HepG2 (cell line): ENCODE measurements around the gene DLG5. TPM values are rescaled to one million over a fixed set of nuclear protein-coding genes. Genes with fewer than 3 reads are reported as not detected.

ENCODE experiments used
- ATAC-seq: fragments of 200-7000 bp; cut with Tn5 transposase; 3 replicates; pipeline ENCODE4 v1.9.1; 2020; ENCODE audit warnings: mild to moderate bottlenecking, moderate library complexity
- BruUV-seq: library from RNA; stranded (reverse); fragments of 400-500 nt; replicated peaks from 2 replicates; lab custom pipeline; 2021; lab: Mats Ljungman, UMichigan
- CTCF ChIA-PET: fragments of 300-600 bp; formaldehyde crosslinking; extraction: SDS; loops from one replicate; lab custom pipeline; 2021; ENCODE audit warnings: low total read pairs, inconsistent platforms, low intra/inter-chr PET ratio; lab: Yijun Ruan, JAX
- POLR2A ChIA-PET: fragments of 350-600 bp; sonication (Branson Sonifier 250); formaldehyde crosslinking; loops from one replicate; lab custom pipeline; 2020; ENCODE audit warnings: antibody characterized with exemption, inconsistent platforms; lab: Yijun Ruan, JAX
- DNase-seq: peaks from one replicate; pipeline ENCODE4 v3.0.0-alpha.2; 2015; ENCODE audit warnings: low spot score
- FAIRE-seq: peaks from 3 replicates; lab custom pipeline; 2011; peaks lifted over from hg19 to GRCh38; lab: Jason Lieb, UNC
- H2AFZ ChIP-seq: one replicate; pipeline ENCODE4 v1.6.1; 2011; ENCODE audit warnings: low read length, inconsistent platforms
- H3K27ac ChIP-seq: fragments of 300-600 bp; 3 replicates; pipeline ENCODE4 v1.8.0; 2011; ENCODE audit warnings: mixed run types, mild to moderate bottlenecking, mixed read lengths, low read length, inconsistent platforms; ENCODE audit not compliant: insufficient read depth; ENCODE audit errors: extremely low read length
- H3K27me3 ChIP-seq, 2 experiments: fragments of 200-600 bp in 1 of 2; 2 replicates in 1 of 2; 3 replicates in 1 of 2; pipeline versions ENCODE4 v1.6.0 to v1.8.0; 2011; ENCODE audit warnings: low read length in 2 of 2, mild to moderate bottlenecking in 2 of 2, moderate library complexity in 2 of 2, inconsistent platforms in 1 of 2; ENCODE audit not compliant: insufficient read depth in 2 of 2, control insufficient read depth in 1 of 2
- H3K36me3 ChIP-seq, 2 experiments: fragments of 200-600 bp in 1 of 2; replicated peaks in 1 of 2; 2 replicates in 1 of 2; 3 replicates in 1 of 2; pipeline versions ENCODE4 v1.5.1 to v1.8.0; 2011; ENCODE audit warnings: low read length in 2 of 2, inconsistent platforms in 1 of 2; ENCODE audit not compliant: insufficient read depth in 2 of 2, control insufficient read depth in 1 of 2
- H3K4me1 ChIP-seq: 2 replicates; pipeline ENCODE4 v1.5.1; 2012; ENCODE audit warnings: low read length, inconsistent platforms; ENCODE audit not compliant: insufficient read depth
- H3K4me2 ChIP-seq: 2 replicates; pipeline ENCODE4 v1.6.0; 2011; ENCODE audit warnings: low read depth, low read length, inconsistent platforms
- H3K4me3 ChIP-seq, 3 experiments: fragments of 200-600 bp in 1 of 3; sonication (generic), shearing (Covaris generic) in 1 of 3; replicated peaks in 1 of 3; 2 replicates each; pipeline ENCODE4 v1.5.1; 2011 to 2016; ENCODE audit warnings: low read length in 3 of 3, inconsistent platforms in 2 of 3, low read depth in 2 of 3, mild to moderate bottlenecking in 2 of 3, control low read depth in 1 of 3, mixed read lengths in 1 of 3; ENCODE audit not compliant: insufficient read depth in 1 of 3
- H3K79me2 ChIP-seq: one replicate; pipeline ENCODE4 v1.6.1; 2011; ENCODE audit warnings: low read length, inconsistent platforms; ENCODE audit not compliant: insufficient read depth
- H3K9ac ChIP-seq: 2 replicates; pipeline ENCODE4 v1.6.0; 2011; ENCODE audit warnings: mild to moderate bottlenecking, low read depth, low read length, inconsistent platforms; ENCODE audit not compliant: insufficient read depth
- H3K9me3 ChIP-seq: 2 replicates; pipeline ENCODE4 v1.5.1; 2012; ENCODE audit warnings: mild to moderate bottlenecking, low read length
- H4K20me1 ChIP-seq: 2 replicates; pipeline ENCODE4 v1.6.0; 2011; ENCODE audit warnings: inconsistent platforms, mild to moderate bottlenecking, low read length, moderate library complexity; ENCODE audit not compliant: insufficient read depth
- KLF16 ChIP-seq, 2 experiments: sonication (generic) in 1 of 2; formaldehyde crosslinking in 1 of 2; IDR thresholded peaks; 2 replicates each; pipeline versions ENCODE4 v1.6.1 to v1.8.0; 2016 to 2023; ENCODE audit warnings: missing genetic modification reagents in 2 of 2, missing compliant biosample characterization in 1 of 2
- KMT2B ChIP-seq: IDR thresholded peaks from 2 replicates; pipeline ENCODE4 v1.6.1; 2016; ENCODE audit warnings: missing genetic modification reagents, missing compliant biosample characterization
- MEIS2 ChIP-seq: sonication (generic); formaldehyde crosslinking; IDR thresholded peaks from 2 replicates; pipeline ENCODE4 v1.9.0; 2021; ENCODE audit warnings: mild to moderate bottlenecking, missing genetic modification reagents
- POLR2AphosphoS2 ChIP-seq: IDR thresholded peaks from 2 replicates; pipeline ENCODE4 v1.6.1; 2011; ENCODE audit warnings: low read depth, low read length, improper control_type of control experiment
- POLR2G ChIP-seq: fragments of 200-400 bp; formaldehyde crosslinking; IDR thresholded peaks from 2 replicates; pipeline ENCODE4 v1.6.1; 2018; ENCODE audit warnings: mild to moderate bottlenecking, low read depth, low read length, moderate library complexity
- SMARCC2 ChIP-seq: fragments of 450-650 bp; IDR thresholded peaks from 2 replicates; pipeline ENCODE4 v1.6.1; 2017; ENCODE audit warnings: antibody characterized with exemption, mild to moderate bottlenecking
- SNAPC2 ChIP-seq: sonication (generic); formaldehyde crosslinking; IDR thresholded peaks from 2 replicates; pipeline ENCODE4 v1.8.1; 2022; ENCODE audit warnings: mild to moderate bottlenecking, missing genetic modification reagents
- TSC22D2 ChIP-seq: sonication (generic); formaldehyde crosslinking; IDR thresholded peaks from 2 replicates; pipeline ENCODE4 v1.5.1; 2020; ENCODE audit warnings: missing genetic modification reagents, mild to moderate bottlenecking, borderline replicate concordance
- U2AF1 ChIP-seq: fragments of 200-400 bp; formaldehyde crosslinking; optimal IDR thresholded peaks from 2 replicates; pipeline ENCODE3; 2017; ENCODE audit warnings: mild to moderate bottlenecking, low read depth, low read length
- ZFP41 ChIP-seq: sonication (generic); formaldehyde crosslinking; IDR thresholded peaks from 2 replicates; pipeline ENCODE4 v1.4.0; 2020; ENCODE audit warnings: mild to moderate bottlenecking, missing genetic modification reagents, borderline replicate concordance
- ZNF280D ChIP-seq: sonication (generic); formaldehyde crosslinking; IDR thresholded peaks from 2 replicates; pipeline ENCODE4 v1.5.1; 2020; ENCODE audit warnings: mild to moderate bottlenecking, missing genetic modification reagents
- ZNF33A ChIP-seq: sonication (generic); formaldehyde crosslinking; IDR thresholded peaks from 2 replicates; pipeline ENCODE4 v1.5.1; 2020; ENCODE audit warnings: missing genetic modification reagents, mild to moderate bottlenecking, moderate library complexity, borderline replicate concordance
- ZNF614 ChIP-seq: IDR thresholded peaks from 2 replicates; pipeline ENCODE4 v1.6.1; 2018; ENCODE audit warnings: missing biosample characterization, missing genetic modification reagents, inconsistent platforms, borderline replicate concordance
- ZNF781 ChIP-seq: sonication (generic); formaldehyde crosslinking; IDR thresholded peaks from 2 replicates; pipeline ENCODE4 v1.5.1; 2020; ENCODE audit warnings: borderline replicate concordance, mild to moderate bottlenecking, missing genetic modification reagents; ENCODE audit errors: not compliant biosample characterization
- ZSCAN22 ChIP-seq: sonication (generic); formaldehyde crosslinking; IDR thresholded peaks from 2 replicates; pipeline ENCODE4 v1.4.0; 2020; ENCODE audit warnings: mild to moderate bottlenecking, missing genetic modification reagents
- WGBS: methylation state at CpG from one replicate; pipeline ENCODE4 v1.1.6; 2017; ENCODE audit warnings: low lambda C conversion rate; 5-methylcytosine and 5-hydroxymethylcytosine counted together
- in situ Hi-C: cut with HindIII; loops from 2 replicates; pipeline ENCODE4 v1.10.0; 2017; ENCODE audit warnings: low pct_unique_long_range_greater_than_20kb; ENCODE audit not compliant: extremely low pct_ligation_motif_present
- intact Hi-C: fragments of 100-400 bp; cut with micrococcal nuclease; formaldehyde crosslinking; loops from one replicate; pipeline ENCODE4 v1.10.0; 2022; ENCODE audit not compliant: unreplicated experiment
- polyA plus RNA-seq, 8 experiments: library from polyadenylated mRNA; depleted of rRNA in 3 of 8; stranded (reverse) in 7 of 8; unstranded in 1 of 8; fragments of >200 nt; fragmentation: Illumina TruSeq in 4 of 8; extraction: Trizol in 4 of 8; gene quantifications; 2 replicates each; pipeline versions ENCODE4 v1.2.1 to v1.2.3, GENCODE V29; 2011 to 2016; ENCODE audit warnings: low read depth in 4 of 8, missing spikeins in 1 of 8, mixed read lengths in 1 of 8; ENCODE audit not compliant: insufficient read depth in 1 of 8
- total RNA-seq, 5 experiments: library from RNA; depleted of rRNA; stranded (reverse); fragments of >200 nt; fragmentation: Illumina TruSeq; extraction: Trizol; gene quantifications; 2 replicates each; pipeline ENCODE4 v1.2.3, GENCODE V29; 2016; ENCODE audit warnings: low read depth in 1 of 5
- TF ChIP-seq, protein P1 (sequence below): sonication (generic); formaldehyde crosslinking; IDR thresholded peaks from 2 replicates; pipeline ENCODE4 v1.8.1; 2023; ENCODE audit warnings: mild to moderate bottlenecking, missing genetic modification reagents
- TF ChIP-seq, protein P2 (sequence below): sonication (generic); formaldehyde crosslinking; IDR thresholded peaks from 2 replicates; pipeline ENCODE4 v1.9.0; 2021; ENCODE audit warnings: missing genetic modification reagents, borderline replicate concordance

Gene DLG5
- total and polyA plus RNA-seq, 2 of the 13 experiments (the other 11 are each of a cell fraction or from before 2014, with no cell fraction given), result 15.5 to 18.2 TPM

- Histone ChIP-seq H3K79me2 (no peaks in the 10 kb centered on the region), H3K27ac (no peak overlapping the region), H3K9ac (no peak overlapping the region), H3K4me3 (no peak overlapping the region), H3K27me3 (no peaks in the 10 kb centered on the region), H3K36me3 (peaks cover 38 to 68% of the 10 kb centered on the region in 2 experiments; a peak in 4 of 5 replicates), H3K4me2 (no peak overlapping the region), H3K9me3 (no peaks in the 10 kb centered on the region), H4K20me1 (no peaks in the 10 kb centered on the region), H2AFZ (no peak overlapping the region), H3K4me1 (no peaks in the 10 kb centered on the region)
- intact Hi-C loops (no loop called here), in situ Hi-C loops (no loop called here)
- DNase-seq, result no peak
- WGBS, result over 99% methylated on average over 6 of the region's 14 CpGs
- no peak; the same call in 1 of the 3 replicates for ATAC-seq
- ChIA-PET POLR2A (no interaction called here), CTCF (no interaction called here)
- no TSS peak for BruUV-seq
- FAIRE-seq, result no peak
- no peak for TF ChIP-seq MEIS2 (CRISPR knock-in tag)
- no peak for TF ChIP-seq SNAPC2 (CRISPR knock-in tag)
- no peak for TF ChIP-seq POLR2AphosphoS2
- no peak for TF ChIP-seq KMT2B
- no peak for TF ChIP-seq ZNF614 (CRISPR knock-in tag)
- TF ChIP-seq SMARCC2, result no peak
- TF ChIP-seq, protein P1, sequence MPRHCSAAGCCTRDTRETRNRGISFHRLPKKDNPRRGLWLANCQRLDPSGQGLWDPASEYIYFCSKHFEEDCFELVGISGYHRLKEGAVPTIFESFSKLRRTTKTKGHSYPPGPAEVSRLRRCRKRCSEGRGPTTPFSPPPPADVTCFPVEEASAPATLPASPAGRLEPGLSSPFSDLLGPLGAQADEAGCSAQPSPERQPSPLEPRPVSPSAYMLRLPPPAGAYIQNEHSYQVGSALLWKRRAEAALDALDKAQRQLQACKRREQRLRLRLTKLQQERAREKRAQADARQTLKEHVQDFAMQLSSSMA (CRISPR knock-in tag), result no peak
- TF ChIP-seq ZSCAN22 (CRISPR knock-in tag), result no peak
- TF ChIP-seq, protein P2, sequence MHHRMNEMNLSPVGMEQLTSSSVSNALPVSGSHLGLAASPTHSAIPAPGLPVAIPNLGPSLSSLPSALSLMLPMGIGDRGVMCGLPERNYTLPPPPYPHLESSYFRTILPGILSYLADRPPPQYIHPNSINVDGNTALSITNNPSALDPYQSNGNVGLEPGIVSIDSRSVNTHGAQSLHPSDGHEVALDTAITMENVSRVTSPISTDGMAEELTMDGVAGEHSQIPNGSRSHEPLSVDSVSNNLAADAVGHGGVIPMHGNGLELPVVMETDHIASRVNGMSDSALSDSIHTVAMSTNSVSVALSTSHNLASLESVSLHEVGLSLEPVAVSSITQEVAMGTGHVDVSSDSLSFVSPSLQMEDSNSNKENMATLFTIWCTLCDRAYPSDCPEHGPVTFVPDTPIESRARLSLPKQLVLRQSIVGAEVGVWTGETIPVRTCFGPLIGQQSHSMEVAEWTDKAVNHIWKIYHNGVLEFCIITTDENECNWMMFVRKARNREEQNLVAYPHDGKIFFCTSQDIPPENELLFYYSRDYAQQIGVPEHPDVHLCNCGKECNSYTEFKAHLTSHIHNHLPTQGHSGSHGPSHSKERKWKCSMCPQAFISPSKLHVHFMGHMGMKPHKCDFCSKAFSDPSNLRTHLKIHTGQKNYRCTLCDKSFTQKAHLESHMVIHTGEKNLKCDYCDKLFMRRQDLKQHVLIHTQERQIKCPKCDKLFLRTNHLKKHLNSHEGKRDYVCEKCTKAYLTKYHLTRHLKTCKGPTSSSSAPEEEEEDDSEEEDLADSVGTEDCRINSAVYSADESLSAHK (CRISPR knock-in tag), result no peak
- no peak for TF ChIP-seq ZNF781
- TF ChIP-seq KLF16 (CRISPR knock-in tag; IDR thresholded peaks at IDR 0.05), result no peak
- TF ChIP-seq U2AF1, result no peak
- no peak for TF ChIP-seq ZFP41 (CRISPR knock-in tag)
- no peak for TF ChIP-seq ZNF33A (CRISPR knock-in tag)
- TF ChIP-seq TSC22D2 (CRISPR knock-in tag), result no peak
- TF ChIP-seq ZNF280D (CRISPR knock-in tag), result no peak
- no peak for TF ChIP-seq POLR2G
Measured at GRCh38 chr10:77837925-77838595, 88.5 kb downstream of the DLG5 start.
